ENCODE data around the gene ADCY1.

GRCh38 chr7:45589061-45589460 lies 14.9 kb downstream of the ADCY1 start:
- TF ChIP-seq POLR2A (IDR thresholded peaks at IDR 0.05) = no peak
- TF ChIP-seq CTCF (IDR thresholded peaks at IDR 0.05) = no peak
- TF ChIP-seq EP300 (IDR thresholded peaks at IDR 0.05) = no peak
